Stimulated activated CD4-positive, alpha-beta T cell treated with anti-CD3 and anti-CD28 coated beads, Interleukin-1b, Interleukin-23, amount 100 ng/mL, for 48 hours (primary cell): Measurements from ENCODE around the gene ILRUN.
"Not testable (repeated sequence)": the region's sequence is repeated elsewhere in the genome, so short reads cannot be mapped to it uniquely, and the experiment has no call there.

Experiments
- DNase-seq: peaks from one replicate; pipeline ENCODE4 v3.0.0-alpha.2; 2020

The ILRUN gene

DNA sequence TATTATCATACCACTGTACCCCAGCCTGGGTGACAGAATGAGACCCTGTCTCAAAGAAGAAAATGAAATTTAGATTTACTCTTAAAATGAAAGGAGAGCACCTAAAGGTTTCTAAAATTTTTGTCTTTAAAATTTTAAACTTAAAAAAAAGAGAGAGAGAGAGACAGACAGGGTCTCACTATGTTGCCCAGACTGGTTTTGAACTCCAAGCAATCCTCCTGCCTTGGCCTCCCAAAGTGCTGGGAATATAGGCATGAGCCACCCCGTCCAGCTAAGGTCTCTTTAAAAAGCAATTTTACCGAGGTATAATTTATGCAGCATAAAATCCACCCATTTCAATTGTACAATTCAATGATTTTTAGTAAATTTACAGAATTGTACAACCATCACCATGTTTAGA lies 33.2 kb downstream of the ILRUN start:
- DNase-seq, result no peak

DNA sequence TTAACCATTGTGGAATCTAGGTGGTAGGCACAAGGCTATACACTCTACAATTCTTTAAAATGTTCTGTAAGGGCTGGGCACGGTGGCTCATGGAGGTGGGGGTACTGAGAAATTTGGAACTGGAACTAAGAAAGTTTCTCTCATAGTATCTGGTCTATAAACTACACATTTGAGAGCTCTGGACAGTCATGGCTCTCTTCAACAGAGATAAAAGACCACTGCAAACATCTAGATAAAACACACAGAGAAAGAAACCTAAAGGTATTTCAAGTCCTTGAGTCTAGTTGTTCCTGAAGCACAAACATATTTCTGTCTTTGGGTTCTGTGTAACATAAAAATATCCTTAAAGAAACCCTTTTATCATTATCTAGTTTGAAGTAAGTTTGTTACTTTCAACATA lies 35.2 kb downstream of the ILRUN start:
- no peak for DNase-seq

DNA sequence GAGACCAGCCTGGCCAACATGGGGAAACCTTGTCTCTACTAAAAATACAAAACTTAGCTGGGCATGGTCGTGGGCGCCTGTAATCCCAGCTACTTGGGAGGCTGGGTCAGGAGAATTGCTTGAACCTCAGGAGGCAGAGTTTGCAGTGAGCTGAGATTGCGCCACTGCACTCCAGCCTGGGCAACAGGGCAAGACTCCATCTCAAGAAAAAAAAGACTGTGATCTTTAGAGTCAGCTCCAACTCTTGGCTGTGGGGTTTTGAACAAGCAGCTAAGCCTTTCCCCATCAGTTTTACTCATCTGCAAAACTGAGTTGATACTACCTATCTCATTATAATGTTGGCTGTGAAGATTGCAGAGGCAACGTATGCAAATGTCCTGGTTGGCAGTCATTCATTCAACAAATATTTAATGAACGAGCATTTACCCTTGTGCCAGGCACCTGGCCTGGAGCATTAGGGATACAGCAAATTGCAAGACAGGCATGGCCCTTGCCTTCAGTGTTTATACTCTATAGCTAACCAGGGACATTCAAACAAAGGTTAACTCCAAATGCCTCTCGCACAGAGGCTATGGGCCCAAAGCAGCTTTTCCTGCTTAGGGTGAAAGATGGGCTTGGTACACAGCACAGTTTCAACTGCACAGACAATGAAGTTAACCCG lies 37.8 kb downstream of the ILRUN start:
- DNase-seq, result no peak

DNA sequence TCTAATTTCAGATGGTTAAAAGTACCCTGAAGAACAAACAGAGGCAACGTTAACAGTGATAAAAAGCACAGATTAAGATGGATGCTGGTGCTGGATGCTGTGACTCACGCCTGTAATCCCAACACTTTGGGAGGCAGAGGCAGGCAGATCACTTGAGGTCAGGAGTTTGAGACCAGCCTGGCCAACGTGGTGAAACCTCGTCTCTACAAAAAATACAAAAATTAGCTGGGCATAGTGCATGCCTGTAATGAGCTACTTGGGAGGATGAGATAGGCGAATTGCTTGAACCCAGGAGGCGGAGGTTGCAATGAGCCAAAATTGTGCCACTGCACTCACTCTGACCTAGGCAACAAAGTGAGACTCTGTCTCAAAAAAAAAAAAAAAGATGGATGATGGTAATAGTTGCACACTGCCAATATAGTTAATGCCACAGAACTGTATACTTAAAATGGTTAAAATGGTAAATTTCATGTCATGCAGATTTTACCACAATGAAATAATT lies 38.5 kb downstream of the ILRUN start:
- DNase-seq, result not testable (repeated sequence)

DNA sequence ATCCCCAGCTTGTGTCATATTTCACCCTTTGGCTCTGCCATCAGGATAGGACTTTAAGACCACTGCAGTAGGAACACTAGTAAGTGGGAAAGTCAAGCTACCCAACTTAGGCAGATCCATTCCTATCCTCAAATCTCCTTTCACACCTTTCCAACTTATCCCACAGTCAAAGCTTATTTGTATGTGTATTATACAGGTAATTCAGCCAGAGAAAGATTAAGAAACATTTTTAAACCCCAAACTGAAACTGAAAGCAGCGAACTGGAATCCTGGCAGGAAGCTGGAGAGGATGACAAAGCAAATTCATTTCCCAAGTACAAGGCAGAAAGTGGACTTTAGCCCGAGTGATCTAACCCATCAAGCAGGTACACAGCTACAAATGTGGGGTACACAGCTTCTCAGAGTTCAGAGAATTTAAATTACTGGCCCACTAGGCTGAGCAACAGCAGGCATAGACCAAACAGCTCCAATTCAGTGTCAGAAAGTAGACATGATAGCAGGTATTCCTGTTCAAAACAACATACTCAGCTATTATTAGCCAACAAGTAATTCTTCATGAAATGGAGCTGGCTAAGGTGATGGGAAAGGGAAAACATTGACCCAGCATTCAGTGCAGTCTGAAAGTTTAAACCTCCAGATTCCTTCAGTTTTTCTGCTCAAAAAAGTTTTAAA lies 39.1 kb downstream of the ILRUN start:
- DNase-seq, result no peak

DNA sequence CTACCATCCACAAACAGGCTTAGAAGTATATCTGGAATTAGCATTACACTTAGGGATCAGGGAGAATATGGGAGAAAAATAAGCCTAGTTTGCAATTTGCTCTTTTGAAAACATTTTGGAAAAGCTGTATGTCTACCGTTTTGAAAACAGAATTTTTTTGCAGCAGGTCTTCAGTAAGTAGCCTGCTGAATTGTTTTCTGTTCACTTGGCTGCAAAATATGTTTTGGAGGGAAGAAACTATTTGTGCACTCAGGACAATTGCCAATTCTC lies 39.6 kb downstream of the ILRUN start:
- DNase-seq, result no peak

DNA sequence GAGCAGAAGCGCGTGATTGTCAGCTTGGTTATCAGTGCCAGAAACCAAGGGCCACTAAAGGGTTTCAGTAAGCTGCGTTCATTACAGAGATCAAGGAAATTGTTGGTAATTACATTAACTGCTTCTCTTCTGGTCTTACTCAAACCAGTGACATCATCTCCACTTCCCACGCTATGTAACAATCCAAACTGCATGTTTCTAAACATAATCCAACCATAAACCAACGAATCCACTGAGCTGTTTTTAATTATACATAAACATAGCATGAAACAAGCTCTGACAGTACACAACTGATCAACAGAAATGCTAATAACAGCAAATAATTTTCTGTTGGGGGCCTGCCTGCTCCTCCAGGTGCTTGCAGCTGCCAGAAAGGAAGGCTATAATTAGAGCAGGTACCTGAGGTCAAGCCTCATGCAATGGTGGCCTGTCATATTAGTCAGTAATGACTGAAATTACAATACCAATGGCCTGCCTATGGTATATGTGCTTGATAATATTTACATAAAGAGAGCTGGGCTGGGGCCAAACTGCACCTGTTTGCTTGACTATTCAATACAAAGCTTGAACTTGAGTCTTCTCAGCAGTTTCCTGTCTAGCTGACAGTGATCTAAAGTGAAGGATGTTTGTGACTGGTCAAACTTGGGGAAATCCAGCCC lies 40.1 kb downstream of the ILRUN start:
- peak; percentile 20 for DNase-seq

DNA sequence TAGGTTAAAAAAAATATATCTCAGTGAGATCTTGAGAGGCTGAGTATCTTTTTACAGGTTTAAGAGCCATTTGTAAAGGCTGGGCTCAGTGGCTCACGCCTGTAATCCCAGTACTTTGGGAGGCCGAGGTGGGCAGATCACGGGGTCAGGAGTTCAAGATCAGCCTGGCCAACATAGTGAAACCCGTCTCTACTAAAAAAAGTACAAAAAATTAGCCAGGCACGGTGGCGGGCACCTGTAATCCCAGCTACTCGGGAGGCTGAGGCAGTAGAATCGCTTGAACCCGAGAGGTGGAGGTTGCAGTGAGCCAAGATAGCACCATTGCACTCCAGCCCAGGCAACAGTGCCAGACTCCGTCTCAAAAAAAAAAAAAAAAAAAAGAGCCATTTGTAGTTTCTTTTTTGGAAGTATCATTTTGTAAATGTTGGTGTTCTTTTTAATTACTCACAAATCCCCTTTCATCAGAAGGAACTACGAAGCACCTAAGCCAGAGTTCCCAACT lies 40.6 kb downstream of the ILRUN start:
- not testable (repeated sequence) for DNase-seq

DNA sequence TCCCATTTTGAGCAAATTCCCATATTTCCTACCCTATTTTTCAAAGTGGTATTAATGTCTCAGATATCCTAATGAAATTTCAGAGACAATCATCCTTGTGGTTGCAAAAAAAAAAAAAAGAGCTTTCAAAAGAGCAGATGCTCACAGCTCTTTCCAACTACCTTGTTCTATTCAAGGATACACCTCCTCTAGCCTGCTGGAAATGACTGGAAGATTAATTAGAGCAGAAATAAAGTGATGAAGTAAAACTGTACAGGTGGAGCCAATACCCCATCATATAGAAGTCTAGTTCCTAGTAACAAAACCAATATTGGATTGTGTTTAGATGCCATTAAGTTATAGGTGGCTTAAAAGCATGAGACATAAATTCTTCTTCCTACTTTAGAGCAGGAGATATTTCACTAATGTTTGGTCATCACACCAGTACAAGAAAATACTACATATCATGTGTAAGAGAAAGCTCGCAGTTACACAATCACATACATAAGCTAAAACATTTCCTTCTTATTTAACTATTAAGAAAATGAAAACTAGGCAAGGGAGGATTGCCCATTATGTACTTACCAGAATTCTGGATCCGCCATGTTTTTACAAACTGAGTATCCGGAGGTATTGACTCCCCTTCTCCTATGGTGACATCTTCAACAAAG lies 42.4 kb downstream of the ILRUN start:
- no peak for DNase-seq

DNA sequence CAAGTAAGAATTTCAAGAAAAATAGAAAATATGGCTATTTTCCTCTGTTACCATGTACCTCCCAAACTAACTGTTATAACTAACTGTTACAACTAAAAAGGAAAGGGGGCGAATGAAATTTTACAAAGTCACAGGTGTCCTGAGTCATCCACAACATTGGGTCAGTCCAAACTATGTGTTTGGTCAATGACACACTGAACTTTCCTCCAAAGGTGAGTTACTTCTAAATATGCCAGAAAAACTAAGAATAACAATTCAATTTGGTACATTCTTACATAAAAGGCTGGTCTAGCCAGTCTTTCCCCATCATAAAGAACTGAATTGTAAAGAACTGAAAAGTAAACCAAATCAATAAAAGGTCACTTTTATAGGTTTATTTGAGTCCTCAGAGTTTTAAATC lies 44.3 kb downstream of the ILRUN start:
- no peak for DNase-seq

DNA sequence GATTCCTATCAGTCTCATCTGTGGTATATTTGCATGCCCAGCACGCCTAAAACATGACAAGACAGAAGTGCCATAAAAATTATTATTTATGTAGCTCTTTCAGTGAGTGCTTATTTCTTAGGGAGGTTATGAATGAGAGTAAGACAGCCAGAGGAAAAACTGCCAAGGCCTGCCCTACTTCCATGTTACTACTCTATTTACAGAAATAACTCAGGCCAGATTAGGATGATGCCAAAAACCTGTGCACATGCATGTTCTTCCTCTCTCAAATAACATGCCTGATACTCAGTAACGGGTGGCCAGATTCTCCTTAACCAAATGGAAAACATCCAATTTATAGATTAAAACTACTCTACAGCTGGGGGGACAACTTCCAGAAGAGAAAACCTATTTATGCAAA lies 45.7 kb downstream of the ILRUN start:
- DNase-seq, result no peak

DNA sequence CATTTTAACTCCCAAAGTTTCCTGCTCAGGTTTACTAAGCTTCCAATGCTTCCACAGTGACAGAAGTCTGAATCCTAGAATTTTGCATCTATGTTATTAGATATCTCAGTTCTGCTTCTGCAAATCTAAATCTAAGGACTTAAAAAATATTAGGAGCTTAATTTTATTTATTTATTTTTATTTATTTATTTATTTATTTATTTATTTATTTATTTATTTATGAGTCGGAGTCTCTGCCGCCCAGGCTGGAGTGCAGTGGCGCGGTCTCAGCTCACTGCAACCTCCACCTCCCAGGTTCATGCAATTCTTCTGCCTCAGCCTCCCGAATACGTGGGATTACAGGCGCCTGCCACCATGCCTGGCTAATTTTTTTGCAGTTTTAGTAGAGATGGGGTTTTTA lies 46.3 kb downstream of the ILRUN start:
- not testable (repeated sequence) for DNase-seq

DNA sequence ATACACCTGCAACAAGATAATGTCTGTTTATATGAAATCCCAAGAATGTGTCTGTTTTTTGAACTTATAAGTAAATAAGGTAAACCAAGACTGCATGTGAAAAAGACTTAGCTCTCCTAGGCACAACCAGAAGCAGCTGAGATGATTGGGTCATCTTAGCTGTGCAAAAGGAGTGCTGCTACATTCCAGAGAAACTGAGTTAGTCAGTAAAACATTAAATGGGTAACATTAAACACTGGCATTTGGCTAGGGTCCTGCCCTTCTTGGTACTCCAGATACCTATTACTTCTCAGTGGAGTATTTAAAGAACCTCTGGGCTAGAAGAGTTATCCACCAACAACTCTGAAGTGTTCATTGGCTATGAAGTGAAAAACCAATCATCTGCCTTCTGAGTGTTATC lies 47.8 kb downstream of the ILRUN start:
- DNase-seq, result no peak
